Natural killer cell (primary cell): ENCODE results near the gene DPH2. TPM values are rescaled to one million over a fixed set of nuclear protein-coding genes. Genes with fewer than 3 reads are reported as not detected.

Experiments used
- ATAC-seq, 3 donors: fragments of 150-1000 bp in 2 of 3; fragments of 200-7000 bp in 1 of 3; cut with Tn5 transposase; 1 replicate in 1 of 3; 2 replicates in 2 of 3; pipeline ENCODE4 v1.10.0; 2021; ENCODE audit warnings: mild to moderate bottlenecking in 2 of 3, moderate library complexity in 2 of 3
- DNase-seq, 2 donors: peaks; one replicate each; pipeline versions ENCODE4 v3.0.0 to v3.0.0-alpha.2; 2013 to 2021; ENCODE audit warnings: mixed read lengths in 1 of 2
- H3K27ac ChIP-seq: one replicate; pipeline ENCODE4 v1.5.1; 2013; ENCODE audit warnings: mild to moderate bottlenecking, low read length
- H3K27me3 ChIP-seq: one replicate; pipeline ENCODE4 v1.6.1; 2013; ENCODE audit warnings: low read length; ENCODE audit not compliant: control insufficient read depth, insufficient read depth
- H3K36me3 ChIP-seq: one replicate; pipeline ENCODE4 v1.6.1; 2013; ENCODE audit warnings: low read length; ENCODE audit not compliant: control insufficient read depth, insufficient read depth
- H3K4me1 ChIP-seq: one replicate; pipeline ENCODE4 v1.6.1; 2013; ENCODE audit warnings: low read length; ENCODE audit not compliant: control insufficient read depth, insufficient read depth
- H3K4me3 ChIP-seq: one replicate; pipeline ENCODE4 v1.5.1; 2013; ENCODE audit warnings: low read length
- H3K9me3 ChIP-seq: one replicate; pipeline ENCODE4 v1.6.1; 2013; ENCODE audit warnings: low read length; ENCODE audit not compliant: control insufficient read depth, insufficient read depth
- H3K27ac Mint-ChIP-seq, 2 donors: one replicate each; pipeline ENCODE4 v1.8.0; 2022; ENCODE audit warnings: mild to moderate bottlenecking in 2 of 2, mixed read lengths in 2 of 2, moderate library complexity in 1 of 2
- H3K27me3 Mint-ChIP-seq, 2 donors: one replicate each; pipeline ENCODE4 v1.8.0; 2022; ENCODE audit warnings: low read depth in 2 of 2, mixed read lengths in 2 of 2
- H3K36me3 Mint-ChIP-seq: one replicate; pipeline ENCODE4 v1.8.0; 2022; ENCODE audit warnings: mixed read lengths
- H3K4me1 Mint-ChIP-seq, 2 donors: one replicate each; pipeline ENCODE4 v1.8.0; 2022; ENCODE audit warnings: mixed read lengths in 2 of 2
- H3K4me3 Mint-ChIP-seq: one replicate; pipeline ENCODE4 v1.8.0; 2022; ENCODE audit warnings: mild to moderate bottlenecking, moderate library complexity, mixed read lengths
- H3K9me3 Mint-ChIP-seq, 2 donors: one replicate each; pipeline ENCODE4 v1.8.0; 2022; ENCODE audit warnings: mixed read lengths in 2 of 2
- CTCF ChIP-seq: fragments of 200-600 bp; IDR thresholded peaks from one replicate; pipeline ENCODE4 v1.8.0; 2022; ENCODE audit warnings: antibody characterized with exemption
- WGBS: methylation state at CpG from one replicate; pipeline ENCODE4 v1.1.7; 2013; ENCODE audit warnings: missing lambda C conversion rate; ENCODE audit not compliant: insufficient coverage; 5-methylcytosine and 5-hydroxymethylcytosine counted together
- intact Hi-C: fragments of 100-400 bp; cut with micrococcal nuclease; formaldehyde crosslinking; loops from one replicate; pipeline ENCODE4 v1.14.2; 2022
- total RNA-seq, 4 donors: library from RNA; stranded (reverse); fragments of 120-200 nt in 1 of 4; gene quantifications; one replicate each; pipeline versions ENCODE4 v1.2.3 to v1.2.4, GENCODE V29; 2013 to 2022

DPH2 gene
- total RNA-seq, 3 donors from 2014 or later (not counting 1 experiment from before 2014, with no cell fraction given) = 18.2 to 27.3 (median 18.8) TPM

- 94% methylated on average over 13 of the region's 13 CpGs for WGBS
- no peak overlapping the region for H3K27ac ChIP-seq
- intact Hi-C loops = no loop called here
- no peak overlapping the region for H3K27ac Mint-ChIP-seq
- peaks cover 2% of the 10 kb centered on the region for H3K36me3 ChIP-seq
- H3K4me1 Mint-ChIP-seq = peaks cover 35 to 57% of the 10 kb centered on the region in 2 donors
- no peaks in the 10 kb centered on the region for H3K9me3 ChIP-seq
- no peaks in the 10 kb centered on the region for H3K9me3 Mint-ChIP-seq
- no peaks in the 10 kb centered on the region for H3K27me3 Mint-ChIP-seq
- peaks cover 33% of the 10 kb centered on the region for H3K4me1 ChIP-seq
- DNase-seq (no peak), ATAC-seq (no peak)
- H3K4me3 Mint-ChIP-seq = no peak overlapping the region
- H3K27me3 ChIP-seq = no peaks in the 10 kb centered on the region
- TF ChIP-seq CTCF = no peak
- H3K4me3 ChIP-seq = no peak overlapping the region
- H3K36me3 Mint-ChIP-seq = no peaks in the 10 kb centered on the region
Measured at GRCh38 chr1:43949678-43950077, 20.1 kb upstream of the DPH2 start.

GRCh38 chr1:43951021-43951985, 18.5 kb upstream of the DPH2 start:
- no peak overlapping the region for H3K27ac Mint-ChIP-seq
- no peak overlapping the region for H3K4me3 ChIP-seq
- intact Hi-C loops = no loop called here
- WGBS = 97% methylated on average over 4 of the region's 4 CpGs
- H3K27me3 Mint-ChIP-seq = no peaks in the 10 kb centered on the region
- no peak for DNase-seq
- no peaks in the 10 kb centered on the region for H3K27me3 ChIP-seq
- peaks cover 22% of the 10 kb centered on the region for H3K4me1 ChIP-seq
- no peak overlapping the region for H3K4me3 Mint-ChIP-seq
- H3K27ac ChIP-seq = no peak overlapping the region
- ATAC-seq = no peak
- peaks cover 6% of the 10 kb centered on the region for H3K36me3 ChIP-seq
- no peak for TF ChIP-seq CTCF
- no peaks in the 10 kb centered on the region for H3K9me3 Mint-ChIP-seq
- H3K9me3 ChIP-seq = no peaks in the 10 kb centered on the region
- no peaks in the 10 kb centered on the region for H3K36me3 Mint-ChIP-seq
- peaks cover 22 to 45% of the 10 kb centered on the region in 2 donors for H3K4me1 Mint-ChIP-seq

GRCh38 chr1:43952731-43953346, 17.0 kb upstream of the DPH2 start:
- H3K9me3 Mint-ChIP-seq = no peaks in the 10 kb centered on the region
- Histone ChIP-seq H3K27me3 (no peaks in the 10 kb centered on the region), H3K4me3 (no peak overlapping the region), H3K36me3 (peaks cover 16% of the 10 kb centered on the region), H3K4me1 (peaks cover 12% of the 10 kb centered on the region), H3K27ac (no peak overlapping the region), H3K9me3 (no peaks in the 10 kb centered on the region)
- H3K4me3 Mint-ChIP-seq = no peak overlapping the region
- WGBS = 95% methylated on average over 8 of the region's 8 CpGs
- no peak for ATAC-seq
- no peaks in the 10 kb centered on the region for H3K27me3 Mint-ChIP-seq
- no peaks in the 10 kb centered on the region for H3K36me3 Mint-ChIP-seq
- peaks cover 16 to 35% of the 10 kb centered on the region in 2 donors for H3K4me1 Mint-ChIP-seq
- no peak for TF ChIP-seq CTCF
- intact Hi-C loops = no loop called here
- no peak for DNase-seq
- H3K27ac Mint-ChIP-seq = no peak overlapping the region
